H1 (cell line): ENCODE results near the gene SLC38A10. TPM values are rescaled to one million over a fixed set of nuclear protein-coding genes. Genes with fewer than 3 reads are reported as not detected.

Experiments used
- CTCF ChIA-PET: fragments of 300-600 bp; sonication (Branson Sonifier 250); formaldehyde crosslinking; loops from one replicate; lab custom pipeline; 2021; ENCODE audit not compliant: partially characterized antibody; lab: Charles Lee
- POLR2A ChIA-PET: fragments of 300-600 bp; sonication (Branson Sonifier 250); formaldehyde crosslinking; loops from one replicate; lab custom pipeline; 2021; ENCODE audit warnings: inconsistent platforms; ENCODE audit not compliant: partially characterized antibody; lab: Charles Lee
- DNase-seq, 2 experiments: peaks; one replicate each; pipeline versions ENCODE4 v3.0.0 to v3.0.0-alpha.2; 2010 to 2022; ENCODE audit warnings: low spot score in 2 of 2, low read depth in 1 of 2, mixed read lengths in 1 of 2
- FAIRE-seq: peaks from 2 replicates; lab custom pipeline; 2011; peaks lifted over from hg19 to GRCh38; lab: Jason Lieb, UNC
- H2AFZ ChIP-seq: 2 replicates; pipeline ENCODE4 v1.8.1; 2012; ENCODE audit warnings: low read length, inconsistent platforms
- H2AK5ac ChIP-seq: 2 replicates; pipeline ENCODE4 v1.6.1; 2013; ENCODE audit warnings: low read depth, low read length
- H2BK120ac ChIP-seq: replicated peaks from 2 replicates; pipeline ENCODE3; 2013; ENCODE audit warnings: low read depth, low read length, inconsistent platforms
- H2BK12ac ChIP-seq: 2 replicates; pipeline ENCODE4 v1.6.1; 2013; ENCODE audit warnings: low read depth, low read length
- H2BK15ac ChIP-seq: 2 replicates; pipeline ENCODE4 v1.6.1; 2013; ENCODE audit warnings: low read length
- H2BK20ac ChIP-seq: 2 replicates; pipeline ENCODE4 v1.6.1; 2013; ENCODE audit warnings: low read length
- H2BK5ac ChIP-seq: 2 replicates; pipeline ENCODE4 v1.6.1; 2013; ENCODE audit warnings: low read depth, low read length
- H3K14ac ChIP-seq: 2 replicates; pipeline ENCODE4 v1.6.1; 2013; ENCODE audit warnings: inconsistent platforms; ENCODE audit not compliant: insufficient read length
- H3K18ac ChIP-seq: 2 replicates; pipeline ENCODE4 v1.6.1; 2013; ENCODE audit warnings: low read length; ENCODE audit errors: extremely low read depth
- H3K23ac ChIP-seq: 2 replicates; pipeline ENCODE4 v1.6.1; 2013; ENCODE audit warnings: inconsistent platforms; ENCODE audit not compliant: insufficient read length
- H3K23me2 ChIP-seq: 2 replicates; pipeline ENCODE4 v1.6.1; 2013; ENCODE audit warnings: low read depth, low read length
- H3K27ac ChIP-seq: 2 replicates; pipeline ENCODE4 v1.6.1; 2011; ENCODE audit warnings: low read depth, low read length, inconsistent platforms
- H3K27me3 ChIP-seq, 4 experiments: replicated peaks in 1 of 4; 1 replicate in 1 of 4; 2 replicates in 3 of 4; pipeline versions ENCODE4 v1.6.1 to v1.8.1; 2011 to 2013; ENCODE audit warnings: low read length in 3 of 4, mild to moderate bottlenecking in 3 of 4, inconsistent platforms in 2 of 4, mixed read lengths in 2 of 4, moderate library complexity in 1 of 4; ENCODE audit not compliant: control insufficient read depth in 3 of 4, insufficient read depth in 3 of 4; ENCODE audit errors: extremely low read depth in 1 of 4
- H3K36me3 ChIP-seq, 4 experiments: 2 replicates each; pipeline versions ENCODE4 v1.6.1 to v1.8.1; 2011 to 2013; ENCODE audit warnings: mild to moderate bottlenecking in 4 of 4, low read length in 3 of 4, moderate library complexity in 2 of 4, control low read depth in 1 of 4, inconsistent platforms in 1 of 4; ENCODE audit not compliant: insufficient read depth in 4 of 4, control insufficient read depth in 2 of 4
- H3K4ac ChIP-seq: replicated peaks from 2 replicates; pipeline ENCODE3; 2013; ENCODE audit warnings: low read length, low read depth, mixed read lengths, inconsistent platforms; ENCODE audit not compliant: insufficient read length
- H3K4me1 ChIP-seq, 4 experiments: replicated peaks in 1 of 4; 1 replicate in 1 of 4; 2 replicates in 3 of 4; pipeline versions ENCODE4 v1.6.1 to v1.8.1; 2011 to 2013; ENCODE audit warnings: low read length in 3 of 4, inconsistent platforms in 2 of 4, mixed read lengths in 1 of 4; ENCODE audit not compliant: insufficient read depth in 4 of 4, control insufficient read depth in 3 of 4
- H3K4me2 ChIP-seq, 2 experiments: 2 replicates each; pipeline versions ENCODE4 v1.6.1 to v1.8.1; 2011 to 2013; ENCODE audit warnings: low read depth in 2 of 2, low read length in 2 of 2, control low read depth in 1 of 2, inconsistent platforms in 1 of 2, mild to moderate bottlenecking in 1 of 2; ENCODE audit not compliant: insufficient read depth in 1 of 2
- H3K4me3 ChIP-seq, 4 experiments: fragments of 200-600, 300-600 bp in 1 of 4; sonication (generic), shearing (Covaris generic), sonication (Bioruptor Twin) in 1 of 4; 2 replicates each; pipeline versions ENCODE4 v1.5.1 to v1.8.1; 2011 to 2016; ENCODE audit warnings: low read length in 4 of 4, low read depth in 3 of 4, control low read depth in 2 of 4, inconsistent platforms in 2 of 4, mild to moderate bottlenecking in 2 of 4, mixed read lengths in 1 of 4, moderate library complexity in 1 of 4; ENCODE audit not compliant: insufficient read depth in 2 of 4; ENCODE audit errors: extremely low read depth in 1 of 4
- H3K56ac ChIP-seq: replicated peaks from 2 replicates; pipeline ENCODE3; 2013; ENCODE audit warnings: low read depth, mild to moderate bottlenecking, mixed read lengths, low read length, inconsistent platforms; ENCODE audit not compliant: insufficient read length
- H3K79me1 ChIP-seq: 2 replicates; pipeline ENCODE4 v1.6.1; 2013; ENCODE audit warnings: low read depth, low read length, control low read depth
- H3K79me2 ChIP-seq, 2 experiments: 2 replicates each; pipeline versions ENCODE4 v1.6.1 to v1.8.1; 2012 to 2013; ENCODE audit warnings: low read length in 2 of 2, mild to moderate bottlenecking in 2 of 2, inconsistent platforms in 1 of 2; ENCODE audit not compliant: insufficient read depth in 2 of 2, control insufficient read depth in 1 of 2
- H3K9ac ChIP-seq, 4 experiments: replicated peaks in 1 of 4; 1 replicate in 1 of 4; 2 replicates in 3 of 4; pipeline versions ENCODE4 v1.6.1 to v1.8.1; 2011 to 2013; ENCODE audit warnings: low read depth in 3 of 4, low read length in 3 of 4, control low read depth in 2 of 4, mild to moderate bottlenecking in 2 of 4, moderate library complexity in 2 of 4, inconsistent platforms in 1 of 4; ENCODE audit errors: extremely low read depth in 1 of 4
- H3K9me3 ChIP-seq, 2 experiments: 2 replicates each; pipeline versions ENCODE4 v1.6.1 to v1.8.1; 2012 to 2013; ENCODE audit warnings: mild to moderate bottlenecking in 2 of 2, moderate library complexity in 2 of 2, control low read depth in 1 of 2, inconsistent platforms in 1 of 2, low read depth in 1 of 2, low read length in 1 of 2, mixed read lengths in 1 of 2; ENCODE audit not compliant: insufficient read depth in 2 of 2
- H4K20me1 ChIP-seq, 2 experiments: replicated peaks in 1 of 2; 2 replicates each; pipeline versions ENCODE3 to v1.8.1; 2011 to 2013; ENCODE audit warnings: inconsistent platforms in 2 of 2, low read length in 2 of 2, mild to moderate bottlenecking in 1 of 2; ENCODE audit not compliant: insufficient read depth in 2 of 2, control insufficient read depth in 1 of 2
- H4K5ac ChIP-seq: 2 replicates; pipeline ENCODE4 v1.6.1; 2013; ENCODE audit warnings: low read length, low read depth, mixed read lengths, inconsistent platforms; ENCODE audit not compliant: insufficient read length
- H4K8ac ChIP-seq: 2 replicates; pipeline ENCODE4 v1.8.0; 2013; ENCODE audit warnings: mild to moderate bottlenecking, moderate library complexity, low read length, inconsistent platforms; ENCODE audit not compliant: insufficient read depth; ENCODE audit errors: extremely low read depth
- H4K91ac ChIP-seq: replicated peaks from 2 replicates; pipeline ENCODE3; 2013; ENCODE audit warnings: low read length, mixed read lengths, inconsistent platforms; ENCODE audit not compliant: insufficient read length
- BRCA1 ChIP-seq: IDR thresholded peaks from 2 replicates; pipeline ENCODE4 v1.6.1; 2012; ENCODE audit warnings: low read depth, low read length, improper control_type of control experiment
- CHD1 ChIP-seq: IDR thresholded peaks from 2 replicates; pipeline ENCODE4 v1.6.1; 2012; ENCODE audit warnings: low read depth, low read length, improper control_type of control experiment
- HDAC2 ChIP-seq, 2 experiments: fragments of 300-600 bp in 1 of 2; sonication (generic) in 1 of 2; IDR thresholded peaks; 2 replicates each; pipeline ENCODE4 v1.6.1; 2011 to 2012; ENCODE audit warnings: low read depth in 2 of 2, low read length in 2 of 2, mild to moderate bottlenecking in 2 of 2, moderate library complexity in 2 of 2, borderline replicate concordance in 1 of 2, inconsistent platforms in 1 of 2
- HDAC6 ChIP-seq: IDR thresholded peaks from one replicate; pipeline ENCODE4 v1.7.1; 2012; ENCODE audit warnings: low read depth, mild to moderate bottlenecking, inconsistent platforms, low read length, moderate library complexity
- SP2 ChIP-seq: IDR thresholded peaks from 2 replicates; pipeline ENCODE4 v1.6.1; 2012; ENCODE audit warnings: mild to moderate bottlenecking, low read length, inconsistent platforms
- SUZ12 ChIP-seq: fragments of 200-600 bp; sonication (generic); IDR thresholded peaks from 2 replicates; pipeline ENCODE4 v1.6.1; 2012; ENCODE audit warnings: mild to moderate bottlenecking, inconsistent platforms, low read length, moderate library complexity, mixed read lengths
- WGBS, 2 experiments: shearing (Covaris generic) in 1 of 2; methylation state at CpG; one replicate each; pipeline versions ENCODE4 v1.1.6 to v1.1.7; 2013 to 2015; ENCODE audit warnings: low lambda C conversion rate in 2 of 2, mixed read lengths in 2 of 2, inconsistent platforms in 1 of 2, low coverage in 1 of 2, missing lambda C conversion rate in 1 of 2; ENCODE audit not compliant: insufficient replicate concordance in 2 of 2, insufficient coverage in 1 of 2, insufficient read length in 1 of 2; ENCODE audit errors: extremely low coverage in 1 of 2, missing lambda C conversion rate in 1 of 2; 5-methylcytosine and 5-hydroxymethylcytosine counted together
- polyA plus RNA-seq, 7 experiments: library from polyadenylated mRNA; depleted of rRNA in 3 of 7; stranded (reverse) in 5 of 7; unstranded in 2 of 7; fragments of >200 nt in 5 of 7; fragments of 200-250 nt in 2 of 7; gene quantifications; 1 replicate in 5 of 7; 2 replicates in 1 of 7; 4 replicates in 1 of 7; pipeline versions ENCODE4 v1.2.1 to v1.2.3, GENCODE V29; 2011 to 2013; ENCODE audit warnings: missing spikeins in 2 of 7, mixed read lengths in 2 of 7
- total RNA-seq: library from RNA; stranded (reverse); fragmentation: NEBNext Ultra II Directional; extraction: Animal tissue kit (Norgen Biotek cat#: 25700); gene quantifications from 2 replicates; pipeline ENCODE4 v1.2.1, GENCODE V29; 2021

The SLC38A10 gene
- total and polyA plus RNA-seq, 2 of the 8 experiments (the other 6 are each of a cell fraction or from before 2014, with no cell fraction given), result 26.4 to 41.0 TPM

DNA sequence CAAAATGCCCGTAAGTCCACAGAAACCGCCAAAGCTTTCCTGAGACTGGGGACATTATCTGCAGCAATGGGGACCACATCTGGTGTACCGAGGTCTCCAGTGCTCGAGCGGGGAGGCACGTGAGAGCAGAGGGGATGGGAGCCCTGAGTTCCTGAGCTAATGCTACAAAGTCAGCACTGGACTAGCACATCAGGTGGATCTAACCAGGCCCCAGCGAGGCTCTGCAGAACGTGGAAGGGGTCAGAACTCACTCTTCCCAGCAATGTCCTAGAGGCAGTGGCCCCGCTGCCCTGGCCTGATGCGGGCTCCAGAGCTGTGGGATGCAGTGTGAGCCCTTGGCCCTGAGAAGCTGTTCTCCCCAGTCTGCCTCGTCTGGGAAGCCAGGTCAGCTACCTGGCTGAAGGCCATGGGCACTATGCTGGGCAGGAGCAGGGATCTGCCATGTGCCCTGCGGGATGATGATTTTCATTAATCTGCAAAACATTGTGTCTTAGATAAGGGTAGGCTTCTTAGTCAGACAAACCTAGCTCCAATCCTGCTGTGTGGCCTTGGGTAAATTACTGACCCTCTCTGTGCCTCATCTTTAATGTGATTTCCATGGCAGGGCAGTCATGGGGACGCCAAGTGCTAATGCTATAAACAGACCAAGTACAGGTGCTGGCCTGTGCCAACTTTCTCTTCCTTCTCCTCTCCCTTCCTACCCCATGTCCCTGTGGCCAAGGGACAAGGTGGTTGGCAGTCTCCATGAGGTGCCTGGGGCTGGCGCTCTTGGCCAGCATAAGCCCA lies 40.1 kb upstream of the SLC38A10 start:
- DNase-seq, result no peak
- Histone ChIP-seq H3K23me2 (peaks cover 5% of the 10 kb centered on the region; the same call in 1 of the 2 replicates), H3K79me2 (no peaks in the 10 kb centered on the region), H3K36me3 (no peaks in the 10 kb centered on the region), H3K23ac (no peak overlapping the region), H3K27me3 (peaks cover 2 to 23% (median 9%) of the 10 kb centered on the region in 4 experiments; a peak in 6 of 7 replicates), H4K5ac (no peak overlapping the region), H2BK12ac (peak overlapping the region; percentile 84; the same call in 1 of the 2 replicates), H3K79me1 (no peaks in the 10 kb centered on the region), H3K4me2 (no peak overlapping the region), H4K8ac (no peak overlapping the region), H2BK15ac (0 out of 2 replicates have a peak overlapping the region, but pooled peaks have one; percentile 16), H3K56ac (no peak overlapping the region), H3K9ac (no peak overlapping the region), H3K14ac (no peak overlapping the region), H3K27ac (no peak overlapping the region), H2BK5ac (no peak overlapping the region), H3K18ac (no peak overlapping the region; the same call in 1 of the 2 replicates), H4K91ac (peak overlapping the region; percentile 34), H3K4me3 (no peak overlapping the region), H3K4me1 (peaks cover 4 to 41% (median 27%) of the 10 kb centered on the region in 4 experiments), H4K20me1 (no peaks in the 10 kb centered on the region), H3K9me3 (no peaks in the 10 kb centered on the region), H2AFZ (no peak overlapping the region), H3K4ac (peak overlapping the region; percentile 14), H2AK5ac (peak overlapping the region; percentile 53; the same call in 1 of the 2 replicates), H2BK20ac (no peak overlapping the region), H2BK120ac (peak overlapping the region; percentile 15)
- WGBS, 2 experiments, result 92% methylated on average over 14 of the region's 14 CpGs; no CpG with 5 or more reads in 1 of the 2 experiments
- TF ChIP-seq SP2 (no peak), HDAC2 (IDR thresholded peaks at IDR 0.05; ENCODE audit: borderline replicate concordance in 1 of 2, low read depth in 2 of 2, low read length in 2 of 2) (no peak), CHD1 (no peak), BRCA1 (no peak), SUZ12 (no peak), HDAC6 (no peak)
- FAIRE-seq, result no peak
- POLR2A ChIA-PET, result interaction anchor here (0.5 to 2.7 kb wide), 5 partner anchors 11 to 237 kb away, joined by 3 to 5 read pairs (median 3); no protein-coding TSS in a partner anchor
- CTCF ChIA-PET, result interaction anchor here (0.7 to 2.5 kb wide), 14 partner anchors 13 to 150 kb away, joined by 3 to 10 read pairs (median 4); no protein-coding TSS in a partner anchor
